ENCODE measurements around the gene MRC2.

The MRC2 gene

DNA sequence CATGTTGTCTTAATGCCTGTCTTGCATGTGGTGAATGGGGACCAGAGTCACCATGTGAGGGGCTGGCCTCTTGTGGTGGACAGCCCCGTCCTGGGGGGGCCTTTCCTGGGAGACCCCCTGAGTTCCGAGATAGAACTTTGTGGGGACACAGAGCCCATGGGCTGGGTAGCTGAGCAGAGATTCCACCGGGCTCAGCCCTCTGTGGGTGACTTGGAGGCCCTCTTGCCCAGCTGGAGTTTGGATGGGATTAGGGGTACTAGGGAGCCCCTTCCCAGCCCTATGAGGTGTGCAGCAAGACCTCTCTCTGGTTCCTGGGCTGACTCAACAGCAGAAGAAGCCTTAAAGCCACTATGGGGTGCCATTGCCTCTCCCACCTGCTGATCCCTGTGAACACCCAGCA lies 38.1 kb downstream of the MRC2 start:
- no peak for DNase-seq

DNA sequence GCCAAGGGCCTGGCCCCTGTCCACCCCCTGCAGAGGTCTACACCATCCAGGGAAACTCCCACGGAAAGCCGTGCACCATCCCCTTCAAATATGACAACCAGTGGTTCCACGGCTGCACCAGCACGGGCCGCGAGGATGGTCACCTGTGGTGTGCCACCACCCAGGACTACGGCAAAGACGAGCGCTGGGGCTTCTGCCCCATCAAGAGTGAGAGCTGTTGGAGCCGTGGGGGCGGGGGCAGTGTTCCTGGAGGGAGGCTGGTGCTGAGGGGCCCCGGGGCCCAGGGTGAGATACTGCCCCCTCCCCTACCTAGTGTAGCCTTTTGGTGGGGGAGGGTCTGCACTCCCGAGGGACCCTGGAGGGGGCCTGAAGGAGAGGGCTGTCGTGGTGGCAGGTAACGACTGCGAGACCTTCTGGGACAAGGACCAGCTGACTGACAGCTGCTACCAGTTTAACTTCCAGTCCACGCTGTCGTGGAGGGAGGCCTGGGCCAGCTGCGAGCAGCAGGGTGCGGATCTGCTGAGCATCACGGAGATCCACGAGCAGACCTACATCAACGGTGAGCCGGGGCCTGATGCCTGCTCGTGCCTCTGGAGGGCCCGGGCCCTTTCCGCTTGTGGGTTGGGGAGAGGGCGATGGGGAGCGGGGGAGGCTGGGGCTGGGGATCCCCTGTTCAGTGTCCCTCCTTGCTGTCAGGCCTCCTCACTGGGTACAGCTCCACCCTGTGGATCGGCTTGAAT lies 38.8 kb downstream of the MRC2 start:
- no peak for DNase-seq

DNA sequence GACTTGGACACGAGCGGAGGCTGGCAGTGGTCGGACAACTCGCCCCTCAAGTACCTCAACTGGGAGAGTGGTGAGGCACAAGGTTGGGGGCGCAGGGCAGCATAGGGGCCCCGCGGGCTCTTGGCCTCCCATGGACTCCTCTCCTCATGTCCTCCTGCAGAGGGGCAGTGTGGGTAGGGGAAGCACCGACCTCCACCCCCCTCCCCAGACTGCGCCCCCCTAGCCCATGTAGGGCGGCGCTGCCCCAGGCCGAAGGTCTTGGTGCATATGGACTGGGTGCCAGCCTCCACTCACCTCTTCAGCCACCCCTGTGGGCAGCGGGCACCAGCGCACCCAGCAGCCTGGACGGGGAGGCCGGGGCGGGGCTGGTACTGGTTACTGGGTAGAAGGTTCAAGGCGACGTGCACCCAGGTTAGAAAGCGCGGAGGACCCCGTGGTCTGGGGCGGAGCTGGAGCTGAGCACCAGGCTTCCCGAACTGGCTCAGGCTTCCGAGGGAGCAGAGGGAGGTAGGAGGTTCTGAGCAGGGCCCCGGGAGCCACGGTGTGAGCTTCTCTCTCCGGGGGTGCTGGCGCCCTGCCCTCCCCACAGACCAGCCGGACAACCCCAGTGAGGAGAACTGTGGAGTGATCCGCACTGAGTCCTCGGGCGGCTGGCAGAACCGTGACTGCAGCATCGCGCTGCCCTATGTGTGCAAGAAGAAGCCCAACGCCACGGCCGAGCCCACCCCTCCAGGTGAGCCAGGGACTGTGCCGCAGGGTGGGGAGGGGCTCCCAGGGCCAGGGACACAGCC lies 39.5 kb downstream of the MRC2 start:
- DNase-seq = no peak

DNA sequence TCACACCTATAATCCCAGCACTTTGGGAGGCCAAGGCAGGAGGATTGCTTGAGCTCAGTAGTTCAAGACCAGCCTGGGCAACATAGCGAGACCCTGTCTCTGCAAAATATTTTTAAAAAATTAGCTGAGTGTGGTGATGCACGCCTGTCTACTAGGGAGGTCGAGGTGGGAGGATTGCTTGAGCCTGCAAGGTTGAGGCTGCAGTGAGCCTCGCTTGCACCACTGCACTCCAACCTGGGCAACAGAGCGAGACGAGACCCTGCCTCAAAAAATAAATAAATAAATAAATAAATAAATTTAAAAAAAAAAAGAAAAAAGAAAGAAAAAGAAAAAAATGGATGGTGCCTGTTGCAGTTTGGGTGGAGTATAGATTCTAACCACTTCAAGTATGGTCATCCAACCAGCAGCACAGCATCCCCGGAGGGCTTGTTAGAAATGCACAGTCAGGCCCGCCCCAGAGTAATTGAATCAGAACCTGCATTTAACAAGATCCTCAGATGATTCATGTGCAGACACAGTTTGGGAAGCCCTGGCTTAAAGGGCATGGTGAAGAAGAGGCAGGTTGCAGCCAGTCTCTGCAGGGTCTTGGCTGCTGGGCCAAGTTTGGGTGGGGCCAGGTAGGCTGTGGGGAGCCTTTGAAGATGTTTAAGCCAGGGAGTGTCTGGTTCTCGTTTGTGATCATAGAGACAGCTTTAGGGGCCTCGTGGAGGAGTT lies 40.8 kb downstream of the MRC2 start:
- DNase-seq = no peak

DNA sequence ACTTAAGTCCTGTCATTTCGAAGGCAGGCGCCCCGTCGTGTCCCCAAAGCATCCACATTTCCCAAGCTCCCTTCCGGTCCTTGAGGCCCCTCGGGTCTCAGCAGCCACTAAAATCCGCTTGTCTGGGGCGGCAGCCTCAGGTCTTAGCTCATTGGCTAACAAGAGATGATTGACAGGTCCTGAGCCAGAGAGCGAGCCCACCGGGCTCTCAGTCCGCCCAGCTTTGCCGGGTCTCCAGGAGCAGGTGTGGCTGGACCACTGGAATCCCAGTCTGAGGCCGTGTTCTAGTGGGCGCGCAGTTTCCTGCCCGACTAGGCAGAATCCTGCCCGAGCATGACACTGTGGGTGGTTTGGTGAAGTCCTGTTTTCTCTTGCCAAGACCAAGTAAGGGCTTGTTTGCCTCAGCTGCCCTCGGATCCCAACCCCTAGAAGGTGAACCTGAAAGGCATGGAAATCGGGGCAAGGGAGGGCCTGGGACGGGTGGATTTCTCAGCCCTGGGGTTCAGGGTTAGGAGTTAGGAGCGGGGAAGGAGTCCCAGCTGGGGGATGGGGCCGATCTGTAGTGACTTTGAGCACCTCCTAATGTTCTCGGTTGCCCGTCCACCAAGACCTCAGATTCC lies 42.8 kb downstream of the MRC2 start:
- DNase-seq = no peak

DNA sequence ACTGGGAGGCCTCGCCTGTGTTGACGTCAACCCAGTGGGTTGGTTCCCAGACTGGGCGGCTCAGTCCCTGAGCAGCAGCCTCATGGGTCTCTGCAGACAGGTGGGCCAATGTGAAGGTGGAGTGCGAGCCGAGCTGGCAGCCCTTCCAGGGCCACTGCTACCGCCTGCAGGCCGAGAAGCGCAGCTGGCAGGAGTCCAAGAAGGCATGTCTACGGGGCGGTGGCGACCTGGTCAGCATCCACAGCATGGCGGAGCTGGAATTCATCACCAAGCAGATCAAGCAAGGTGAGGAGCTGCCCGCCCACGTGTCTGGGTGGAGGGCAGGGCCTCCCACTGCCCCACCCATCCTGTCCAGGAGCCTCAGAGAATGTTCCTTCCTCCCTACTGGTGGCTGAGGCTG lies 44.1 kb downstream of the MRC2 start:
- no peak for DNase-seq

DNA sequence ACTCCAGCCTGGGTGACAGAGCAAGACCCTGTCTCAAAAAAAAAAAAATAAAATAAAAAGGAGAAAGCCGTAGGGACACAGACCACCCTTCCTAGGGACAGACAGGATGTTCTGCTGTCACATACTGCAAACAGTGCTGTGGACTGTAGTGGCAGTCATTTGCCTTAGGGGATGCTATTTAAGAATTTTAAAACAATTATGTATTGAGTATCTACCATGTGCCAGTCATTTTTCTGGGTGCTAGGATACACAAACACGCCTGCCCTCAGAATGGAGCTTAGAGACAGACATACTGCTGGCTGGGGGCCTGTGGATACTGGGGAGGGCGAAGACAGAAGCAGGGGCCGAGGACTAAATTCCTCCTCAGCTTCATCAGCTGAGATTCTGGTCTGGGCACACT lies 45.5 kb downstream of the MRC2 start:
- DNase-seq = no peak

DNA sequence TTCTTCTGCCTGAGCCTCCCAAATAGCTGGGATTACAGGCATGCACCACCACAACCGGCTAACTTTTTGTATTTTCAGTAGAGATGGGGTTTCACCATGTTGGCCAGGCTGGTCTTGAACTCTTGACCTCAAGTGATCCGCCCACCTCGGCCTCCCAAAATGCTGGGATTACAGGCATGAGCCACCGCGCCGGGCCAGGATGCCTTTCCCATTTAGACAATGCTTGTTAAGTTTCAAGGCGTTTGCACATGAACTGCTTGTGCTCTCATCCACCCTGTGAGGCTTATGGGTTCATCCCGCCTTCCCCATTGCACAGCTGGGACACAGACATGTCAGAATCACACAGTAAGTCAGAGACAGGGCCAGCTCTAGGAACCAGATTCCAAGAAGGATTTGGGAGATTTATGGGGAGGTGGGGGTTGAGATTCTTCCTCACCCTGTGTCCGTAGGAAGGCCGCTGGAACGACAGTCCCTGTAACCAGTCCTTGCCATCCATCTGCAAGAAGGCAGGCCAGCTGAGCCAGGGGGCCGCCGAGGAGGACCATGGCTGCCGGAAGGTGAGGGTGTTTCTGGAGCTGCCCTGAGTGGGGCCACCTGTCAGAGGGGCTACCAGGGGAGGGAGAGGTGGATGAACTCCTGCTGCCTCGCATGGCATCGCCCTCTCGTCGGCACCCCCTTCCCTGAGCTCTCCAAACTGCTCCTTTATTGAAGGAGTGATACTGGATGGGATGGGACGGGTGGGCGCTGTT lies 46.3 kb downstream of the MRC2 start:
- no peak for DNase-seq

DNA sequence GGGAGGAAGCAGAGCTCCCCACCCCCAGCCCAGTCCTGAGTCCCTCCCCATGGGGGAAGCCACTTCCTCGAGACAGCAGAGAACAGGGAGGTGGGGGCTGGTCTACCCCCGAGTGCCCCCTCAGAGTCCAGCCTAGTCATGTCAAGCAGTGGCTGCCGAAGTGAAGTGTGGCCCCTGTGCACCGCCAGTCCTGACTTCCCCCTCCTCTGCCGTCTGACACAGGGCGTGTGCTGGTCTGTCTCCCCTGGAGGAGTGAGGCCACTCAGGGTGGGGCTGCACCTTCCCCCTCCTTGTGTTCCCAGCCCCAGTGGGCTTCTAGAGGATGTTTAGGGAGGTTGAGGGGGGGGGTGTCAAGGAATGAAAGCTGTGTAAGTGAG lies 46.9 kb downstream of the MRC2 start:
- no peak for DNase-seq

DNA sequence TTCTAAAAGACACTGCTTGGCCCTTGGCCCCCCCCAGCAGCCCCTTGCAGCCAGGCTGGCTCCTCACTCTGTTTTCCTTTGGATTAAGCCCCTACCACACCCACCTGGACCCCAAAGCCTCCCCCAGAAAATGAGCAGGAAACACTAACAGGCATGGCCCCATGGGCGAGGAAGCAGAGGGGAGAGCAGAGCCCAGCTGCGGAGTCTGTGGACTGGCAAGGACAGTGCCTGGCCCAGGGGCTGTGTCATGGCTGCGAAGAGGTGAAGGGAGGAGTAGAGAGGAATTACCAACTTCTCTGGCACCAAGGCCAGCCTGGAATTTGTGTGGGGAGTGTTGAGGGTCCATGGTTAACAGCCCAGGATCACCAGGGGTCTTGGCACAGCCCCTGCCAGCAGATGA lies 47.4 kb downstream of the MRC2 start:
- DNase-seq = no peak

DNA sequence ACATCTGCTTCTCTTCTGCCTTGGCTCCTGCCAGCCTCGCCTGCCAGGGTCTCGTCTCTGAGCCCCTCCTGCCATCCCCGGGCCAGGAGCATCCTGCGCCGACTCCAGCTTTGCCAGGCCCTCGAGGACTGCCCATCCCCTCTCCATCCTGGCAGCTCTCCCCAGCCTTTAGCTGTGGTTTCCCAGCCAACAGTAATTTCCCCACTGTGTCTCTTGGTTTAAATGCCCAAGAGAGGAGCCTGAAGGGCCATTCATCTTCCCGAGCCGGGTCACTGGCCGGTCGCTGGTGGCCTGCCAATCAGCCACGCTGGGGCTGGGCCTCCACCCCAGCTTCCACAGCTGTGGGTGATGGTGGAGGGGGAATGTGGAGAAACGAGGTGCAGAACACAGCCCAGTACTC lies 47.8 kb downstream of the MRC2 start:
- DNase-seq = no peak

DNA sequence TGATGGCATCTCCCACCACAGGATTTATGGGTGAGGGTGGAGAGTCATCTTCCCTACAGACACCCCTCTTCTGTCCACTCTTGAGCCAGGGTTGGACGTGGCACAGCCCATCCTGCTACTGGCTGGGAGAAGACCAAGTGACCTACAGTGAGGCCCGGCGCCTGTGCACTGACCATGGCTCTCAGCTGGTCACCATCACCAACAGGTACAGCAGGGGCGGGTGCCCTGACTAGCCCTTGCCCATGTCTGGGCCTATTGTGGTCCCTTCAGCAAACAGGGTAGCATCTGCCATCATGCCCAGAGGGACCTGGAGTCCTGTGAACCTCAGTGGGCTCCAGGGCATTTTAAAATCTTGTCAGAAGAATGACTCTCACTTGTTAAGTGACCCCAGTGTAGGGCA lies 48.2 kb downstream of the MRC2 start:
- no peak for DNase-seq

DNA sequence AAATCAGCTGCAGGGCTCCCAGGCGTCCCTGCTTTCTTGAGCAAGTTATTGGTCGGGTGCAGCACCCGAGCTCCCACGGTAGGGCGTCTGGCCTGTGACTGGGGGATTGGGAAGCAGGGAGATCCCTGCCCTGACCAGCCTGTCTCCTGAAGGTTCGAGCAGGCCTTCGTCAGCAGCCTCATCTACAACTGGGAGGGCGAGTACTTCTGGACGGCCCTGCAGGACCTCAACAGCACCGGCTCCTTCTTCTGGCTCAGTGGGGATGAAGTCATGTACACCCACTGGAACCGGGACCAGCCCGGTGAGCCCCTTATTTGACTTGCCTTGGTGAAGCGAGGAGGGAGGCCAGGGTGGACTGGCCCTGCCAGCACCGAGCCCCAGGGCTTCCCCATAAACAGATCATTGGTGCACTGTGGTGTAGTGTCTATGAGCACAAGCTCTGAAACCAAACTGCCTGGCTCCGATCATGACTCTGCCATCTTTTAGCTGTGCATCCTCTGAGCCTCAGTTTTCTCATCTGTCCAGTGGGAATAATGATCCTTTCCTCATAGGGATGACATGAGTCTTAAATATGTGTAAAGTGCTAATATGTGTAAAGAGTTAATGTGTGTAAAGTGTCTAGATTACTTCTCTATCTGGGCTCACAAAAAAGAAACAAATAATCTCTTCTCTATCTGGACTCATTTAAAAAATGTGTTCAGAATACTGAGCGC lies 48.9 kb downstream of the MRC2 start:
- DNase-seq = no peak

DNA sequence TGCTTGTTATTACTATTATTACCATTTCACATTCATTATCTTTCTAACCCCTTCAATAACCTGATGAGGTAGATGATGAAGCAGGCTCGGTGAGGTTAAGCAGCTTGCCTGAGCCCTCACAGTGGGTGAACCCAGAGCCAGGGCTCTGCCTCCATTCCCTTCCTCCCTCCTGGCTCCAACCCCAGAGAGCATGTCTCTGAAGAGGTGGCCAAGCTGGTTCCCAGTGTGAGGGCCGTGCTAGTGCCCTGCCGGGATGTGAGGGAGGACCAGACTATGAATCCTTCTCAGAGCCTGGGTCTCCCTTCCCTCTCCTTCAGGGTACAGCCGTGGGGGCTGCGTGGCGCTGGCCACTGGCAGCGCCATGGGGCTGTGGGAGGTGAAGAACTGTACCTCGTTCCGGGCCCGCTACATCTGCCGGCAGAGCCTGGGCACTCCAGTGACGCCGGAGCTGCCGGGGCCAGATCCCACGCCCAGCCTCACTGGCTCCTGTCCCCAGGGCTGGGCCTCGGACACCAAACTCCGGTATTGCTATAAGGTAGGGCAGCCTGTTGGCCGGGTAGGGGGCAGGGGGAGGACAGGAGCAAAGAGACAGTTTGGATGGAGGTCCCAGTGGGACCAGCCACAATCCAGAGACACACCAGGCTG lies 49.6 kb downstream of the MRC2 start:
- DNase-seq = no peak

DNA sequence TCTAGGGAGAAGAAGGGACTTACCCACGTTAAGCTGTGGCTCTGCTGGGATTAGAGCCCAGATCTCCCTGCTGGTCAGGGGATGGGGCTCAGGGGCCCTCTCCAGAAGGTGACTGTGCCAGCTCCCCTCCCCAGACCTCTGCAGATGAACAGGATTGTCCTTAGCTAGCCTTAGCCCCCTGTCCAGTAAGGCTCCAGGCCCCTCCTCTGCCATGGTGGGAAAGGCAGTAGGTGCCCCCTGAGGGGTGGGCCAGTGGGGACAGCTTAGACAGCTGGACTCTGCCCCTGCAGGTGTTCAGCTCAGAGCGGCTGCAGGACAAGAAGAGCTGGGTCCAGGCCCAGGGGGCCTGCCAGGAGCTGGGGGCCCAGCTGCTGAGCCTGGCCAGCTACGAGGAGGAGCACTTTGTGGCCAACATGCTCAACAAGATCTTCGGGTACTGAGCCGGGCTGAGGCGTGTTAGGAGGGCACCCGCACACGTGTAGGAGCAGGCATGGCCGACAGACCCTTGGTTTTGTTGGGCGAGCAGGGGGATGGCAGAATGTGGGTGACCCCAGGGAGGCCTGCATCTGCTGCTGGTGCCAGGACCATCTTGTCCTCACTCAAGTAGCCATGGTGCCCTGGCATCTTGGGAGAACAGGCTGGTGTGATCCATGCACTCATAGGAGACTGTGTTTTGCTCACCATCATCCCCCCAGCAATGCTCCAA lies 50.9 kb downstream of the MRC2 start:
- DNase-seq = no peak

DNA sequence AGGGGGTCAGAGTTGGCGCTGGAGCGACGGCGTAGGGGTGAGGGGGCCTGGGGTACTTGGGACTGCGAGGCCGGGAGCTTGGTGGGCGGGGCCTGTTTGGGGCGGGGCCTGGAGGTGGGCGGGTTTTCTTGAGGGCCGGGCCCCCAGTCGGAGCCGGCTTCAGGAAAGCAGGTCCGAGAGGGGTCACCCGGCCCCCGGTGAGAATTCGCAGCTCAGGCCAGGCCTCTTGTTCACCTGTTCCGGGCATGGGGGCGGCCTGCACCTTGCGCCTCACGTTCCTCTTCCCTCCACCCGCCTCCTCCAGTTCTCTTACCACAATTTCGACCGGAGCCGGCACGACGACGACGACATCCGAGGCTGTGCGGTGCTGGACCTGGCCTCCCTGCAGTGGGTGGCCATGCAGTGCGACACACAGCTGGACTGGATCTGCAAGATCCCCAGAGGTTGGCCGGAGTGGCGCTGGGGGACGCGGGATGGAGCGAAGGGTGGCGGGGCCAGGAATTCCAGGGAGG lies 52.5 kb downstream of the MRC2 start:
- DNase-seq = no peak

DNA sequence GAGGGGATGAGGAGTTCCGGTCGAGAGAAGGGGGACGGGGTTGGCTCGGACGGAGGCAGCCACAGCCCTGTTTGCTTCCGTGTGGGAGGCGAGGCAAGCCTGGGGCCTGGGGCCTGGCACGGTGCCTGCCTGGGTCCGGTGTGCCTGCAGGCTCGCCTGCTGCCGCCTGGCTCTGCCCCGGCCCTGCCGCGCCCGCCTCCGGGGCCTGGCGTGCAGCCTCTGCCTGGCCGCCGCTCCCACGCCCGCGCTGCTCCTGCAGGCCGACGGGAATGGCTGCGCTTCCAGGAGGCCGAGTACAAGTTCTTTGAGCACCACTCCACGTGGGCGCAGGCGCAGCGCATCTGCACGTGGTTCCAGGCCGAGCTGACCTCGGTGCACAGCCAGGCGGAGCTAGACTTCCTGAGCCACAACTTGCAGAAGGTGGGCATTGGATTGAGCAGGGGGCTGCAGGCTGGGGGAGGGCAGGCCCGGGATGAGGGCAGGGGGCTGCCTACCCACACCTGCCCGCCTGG lies 53.1 kb downstream of the MRC2 start:
- DNase-seq = no peak

DNA sequence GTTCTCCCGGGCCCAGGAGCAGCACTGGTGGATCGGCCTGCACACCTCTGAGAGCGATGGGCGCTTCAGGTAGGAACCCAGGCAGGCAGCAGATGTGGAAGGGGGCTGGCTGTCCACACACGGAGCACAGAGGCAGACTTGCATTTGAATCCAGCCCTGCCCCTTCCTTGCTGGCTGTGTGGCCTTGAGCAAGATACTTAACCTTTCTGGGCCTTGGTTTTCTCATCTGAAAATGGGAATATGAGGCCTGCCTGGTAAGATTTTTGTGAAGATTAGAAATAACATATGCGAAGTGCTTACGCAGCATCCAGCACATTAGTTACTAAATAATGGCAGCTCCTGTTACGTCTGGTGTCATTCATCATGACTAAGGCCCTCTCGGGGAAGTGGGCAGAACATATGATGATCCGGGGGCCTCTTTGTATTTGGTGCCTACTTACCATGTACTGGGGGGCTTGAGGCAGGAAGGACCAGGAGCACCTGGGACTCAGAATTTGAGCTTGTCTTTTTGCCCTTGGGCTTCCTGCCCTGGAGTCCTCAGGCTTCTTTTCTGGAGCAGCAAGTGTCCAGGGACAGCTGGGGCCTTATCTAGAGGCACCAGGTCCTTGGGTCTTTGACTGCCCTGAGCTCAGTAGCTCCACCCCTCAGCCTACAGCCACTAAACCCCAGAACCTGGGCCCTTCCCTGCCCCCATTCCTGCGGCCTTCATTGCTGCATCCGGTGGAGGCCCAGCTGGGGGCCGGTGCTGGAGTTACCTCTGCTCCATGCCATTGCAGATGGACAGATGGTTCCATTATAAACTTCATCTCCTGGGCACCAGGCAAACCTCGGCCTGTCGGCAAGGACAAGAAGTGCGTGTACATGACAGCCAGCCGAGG lies 53.8 kb downstream of the MRC2 start:
- DNase-seq = no peak

DNA sequence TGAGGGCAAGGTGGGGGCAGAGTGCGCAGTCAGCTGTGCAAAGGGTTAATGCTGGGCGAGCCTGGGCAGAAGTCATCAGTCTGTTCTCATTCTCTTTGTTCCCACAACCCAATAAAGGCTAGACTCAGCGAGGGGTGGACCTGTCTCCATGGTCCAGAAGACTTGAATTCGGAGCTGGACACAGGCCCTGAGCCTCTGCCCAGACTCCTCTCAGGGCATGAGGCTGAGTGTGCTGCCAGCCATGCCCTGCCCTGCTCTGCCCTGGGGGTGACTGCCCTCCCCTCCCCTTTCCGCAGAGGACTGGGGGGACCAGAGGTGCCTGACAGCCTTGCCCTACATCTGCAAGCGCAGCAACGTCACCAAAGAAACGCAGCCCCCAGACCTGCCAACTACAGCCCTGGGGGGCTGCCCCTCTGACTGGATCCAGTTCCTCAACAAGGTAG lies 54.5 kb downstream of the MRC2 start:
- no peak for DNase-seq
